ENCODE data around the gene CFAP45. TPM values are rescaled to one million over a fixed set of nuclear protein-coding genes. Genes with fewer than 3 reads are reported as not detected.

CFAP45 gene
- total and polyA plus RNA-seq, 4 experiments from 2014 or later, result 0.15 to 0.67 (median 0.52) TPM; not detected in 1

- DNase-seq, result no peak
Observed at GRCh38 chr1:159927211-159927848, 27.4 kb upstream of the CFAP45 start.

GRCh38 chr1:159925719-159926078, 25.7 kb upstream of the CFAP45 start:
- H3K9me3 ChIP-seq (ENCODE audit: control insufficient read depth in 1 of 2, low read length in 2 of 2), result no peaks in the 10 kb centered on the region
- Mint-ChIP-seq H3K27ac (peak overlapping the region; percentile 99 to 100 (median 99)), H3K4me3 (peak overlapping the region; percentile 94 to 99 (median 98)), H3K36me3 (peaks cover 7 to 38% of the 10 kb centered on the region in 2 donors), H3K27me3 (peaks cover 0 to 5% of the 10 kb centered on the region in 2 donors), H3K9me3 (peaks cover 0 to 9% (median 0%) of the 10 kb centered on the region in 8 donors), H3K4me1 (peaks cover 26 to 57% (median 38%) of the 10 kb centered on the region in 4 donors)
- H3K36me3 ChIP-seq (ENCODE audit: insufficient read depth, low read length), result peaks cover 3% of the 10 kb centered on the region
- DNase-seq, result peak in 1 of 5 donors; percentile 81
- POLR2A ChIA-PET (ENCODE audit: partially characterized antibody), result interaction anchor here (0.7 to 5.2 kb wide), 17 partner anchors 10 to 916 kb away, joined by 3 to 62 read pairs (median 14); partner anchors contain the start of genes DCAF8, DUSP23, IFI16 and IGSF8
- peak overlapping the region; percentile 98 for H3K27ac ChIP-seq (ENCODE audit: low read depth, low read length)
- peaks cover 35% of the 10 kb centered on the region for H3K4me1 ChIP-seq (ENCODE audit: insufficient read depth, low read length)
- peak overlapping the region; percentile 89 to 93 for H3K4me3 ChIP-seq (ENCODE audit: low read length in 2 of 2)
- CTCF ChIA-PET (ENCODE audit: partially characterized antibody), result interaction anchor here (0.6 to 6.9 kb wide), 7 partner anchors 10 to 127 kb away, joined by 3 to 87 read pairs (median 6); no protein-coding TSS in a partner anchor
- no peaks in the 10 kb centered on the region for H3K27me3 ChIP-seq (ENCODE audit: insufficient read depth, low read length)
- intact Hi-C loops (cut with micrococcal nuclease), result loop anchor here (1.0 to 10.0 kb wide), 4 partner anchors 11 to 339 kb away; partner anchors contain the start of genes DCAF8, IGSF8 and IGSF9

More at GRCh38 chr1:159927211-159927848, 27.4 kb upstream of the CFAP45 start:
- Mint-ChIP-seq H3K4me3 (peak overlapping the region in 2 of 8 donors; percentile 6 to 64), H3K27ac (peak overlapping the region in 3 of 7 donors; percentile 44 to 99 (median 99)), H3K36me3 (peaks cover 0 to 26% of the 10 kb centered on the region in 2 donors), H3K4me1 (peaks cover 13 to 41% (median 22%) of the 10 kb centered on the region in 4 donors), H3K9me3 (peaks cover 0 to 9% (median 0%) of the 10 kb centered on the region in 8 donors), H3K27me3 (peaks cover 0 to 5% of the 10 kb centered on the region in 2 donors)
- ChIA-PET POLR2A (ENCODE audit: partially characterized antibody) (interaction anchor here (1.4 to 5.2 kb wide), 2 partner anchors 8 to 129 kb away, joined by 3 to 26 read pairs; no protein-coding TSS in a partner anchor), CTCF (ENCODE audit: partially characterized antibody) (interaction anchor here (1.6 to 6.9 kb wide), 4 partner anchors 8 to 104 kb away, joined by 3 to 87 read pairs (median 23); no protein-coding TSS in a partner anchor)
- Histone ChIP-seq H3K4me3 (ENCODE audit: low read length in 2 of 2) (no peak overlapping the region), H3K4me1 (ENCODE audit: insufficient read depth, low read length) (peaks cover 19% of the 10 kb centered on the region), H3K27ac (ENCODE audit: low read depth, low read length) (no peak overlapping the region), H3K27me3 (ENCODE audit: insufficient read depth, low read length) (no peaks in the 10 kb centered on the region), H3K9me3 (ENCODE audit: control insufficient read depth in 1 of 2, low read length in 2 of 2) (no peaks in the 10 kb centered on the region), H3K36me3 (ENCODE audit: insufficient read depth, low read length) (no peaks in the 10 kb centered on the region)
- intact Hi-C loops (cut with micrococcal nuclease), result loop anchor here (5.0 to 10.0 kb wide), 2 partner anchors 170 to 337 kb away; partner anchors contain the start of genes DCAF8 and IGSF8

DNA sequence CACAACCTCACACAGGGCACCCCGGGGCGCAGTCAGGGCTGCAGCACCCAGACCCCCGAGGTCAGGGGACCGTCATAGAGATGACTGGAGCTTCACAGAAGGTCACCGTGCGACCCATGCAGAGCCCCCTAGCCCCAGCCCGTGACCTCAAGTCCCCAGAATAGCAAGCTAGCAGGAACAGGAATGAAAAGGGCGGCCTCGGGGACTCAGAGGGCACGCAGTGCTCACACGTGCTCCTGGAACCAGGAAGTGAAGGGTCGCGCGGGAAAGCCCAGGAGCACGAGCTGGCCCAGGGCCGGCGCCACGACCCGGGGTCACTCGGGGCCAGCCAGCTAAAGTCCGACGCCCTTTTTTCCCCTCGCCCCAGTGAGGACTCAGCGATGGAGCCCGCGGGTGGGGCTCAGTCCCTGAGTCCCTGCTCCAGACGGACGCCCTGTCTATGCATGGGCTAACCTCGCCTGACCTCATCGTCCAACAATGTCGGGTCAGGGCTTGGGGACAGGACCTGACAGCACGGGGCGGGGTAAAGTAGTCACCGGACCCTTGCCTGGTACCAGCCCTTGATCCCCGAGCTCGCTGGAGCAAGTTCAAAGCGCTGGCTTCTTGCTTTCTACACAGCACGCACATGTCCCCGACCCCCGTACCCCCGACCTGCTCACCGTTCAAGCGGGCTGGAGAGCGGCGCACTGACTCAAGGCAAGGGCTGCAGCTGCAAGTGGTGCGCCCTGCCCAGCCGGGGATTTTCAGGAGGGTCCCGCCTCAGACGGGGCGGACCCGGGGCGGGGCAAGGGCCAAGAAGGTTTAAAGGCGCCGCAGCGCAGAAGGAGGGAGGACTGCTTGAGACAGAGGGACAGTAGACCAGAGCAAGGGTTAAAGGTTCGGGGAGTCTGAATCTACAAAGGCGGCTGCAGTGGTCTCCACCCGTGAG, 25.1 kb upstream of the CFAP45 start, which contains the start of gene TAGLN2:
Gene TAGLN2 (minus strand): TSS at position 717 of the 928 bp plus-strand sequence. CDS start 4,998 bp downstream, outside the sequence.
- no peaks in the 10 kb centered on the region for H3K27me3 ChIP-seq (ENCODE audit: insufficient read depth, low read length)
- H3K27me3 Mint-ChIP-seq, result peaks cover 0 to 5% of the 10 kb centered on the region in 2 donors
- intact Hi-C loops (cut with micrococcal nuclease), result loop anchor here (1.0 to 10.0 kb wide), 5 partner anchors 11 to 340 kb away; partner anchors contain the start of genes DCAF8, IGSF8 and IGSF9
- ChIA-PET POLR2A (ENCODE audit: partially characterized antibody) (interaction anchor here (0.6 to 5.2 kb wide), 21 partner anchors 11 to 1615 kb away, joined by 3 to 62 read pairs (median 12); partner anchors contain the start of genes DCAF8, DUSP23, IFI16 and IGSF8), CTCF (ENCODE audit: partially characterized antibody) (interaction anchor here (0.6 to 6.9 kb wide), 10 partner anchors 9 to 176 kb away, joined by 3 to 87 read pairs (median 4); partner anchors contain the start of gene FCRL6)
- H3K27ac Mint-ChIP-seq, result peak within 1 kb of the TSS; percentile 99 to 100 (median 100)
- DNase-seq, result peak; percentile 87 to 91 (median 89)
- H3K4me3 ChIP-seq (ENCODE audit: low read length in 2 of 2), result peak within 1 kb of the TSS; percentile 89 to 93
- H3K27ac ChIP-seq (ENCODE audit: low read depth, low read length), result peak within 1 kb of the TSS; percentile 98
- H3K9me3 Mint-ChIP-seq, result peaks cover 0 to 9% (median 0%) of the 10 kb centered on the region in 8 donors
- peaks cover 42% of the 10 kb centered on the region for H3K4me1 ChIP-seq (ENCODE audit: insufficient read depth, low read length)
- H3K36me3 Mint-ChIP-seq, result peaks cover 14 to 44% of the 10 kb centered on the region in 2 donors
- peak within 1 kb of the TSS; percentile 94 to 99 (median 98) for H3K4me3 Mint-ChIP-seq
- H3K9me3 ChIP-seq (ENCODE audit: control insufficient read depth in 1 of 2, low read length in 2 of 2), result no peaks in the 10 kb centered on the region
- peaks cover 10% of the 10 kb centered on the region for H3K36me3 ChIP-seq (ENCODE audit: insufficient read depth, low read length)
- H3K4me1 Mint-ChIP-seq, result peaks cover 29 to 64% (median 41%) of the 10 kb centered on the region in 4 donors

DNA sequence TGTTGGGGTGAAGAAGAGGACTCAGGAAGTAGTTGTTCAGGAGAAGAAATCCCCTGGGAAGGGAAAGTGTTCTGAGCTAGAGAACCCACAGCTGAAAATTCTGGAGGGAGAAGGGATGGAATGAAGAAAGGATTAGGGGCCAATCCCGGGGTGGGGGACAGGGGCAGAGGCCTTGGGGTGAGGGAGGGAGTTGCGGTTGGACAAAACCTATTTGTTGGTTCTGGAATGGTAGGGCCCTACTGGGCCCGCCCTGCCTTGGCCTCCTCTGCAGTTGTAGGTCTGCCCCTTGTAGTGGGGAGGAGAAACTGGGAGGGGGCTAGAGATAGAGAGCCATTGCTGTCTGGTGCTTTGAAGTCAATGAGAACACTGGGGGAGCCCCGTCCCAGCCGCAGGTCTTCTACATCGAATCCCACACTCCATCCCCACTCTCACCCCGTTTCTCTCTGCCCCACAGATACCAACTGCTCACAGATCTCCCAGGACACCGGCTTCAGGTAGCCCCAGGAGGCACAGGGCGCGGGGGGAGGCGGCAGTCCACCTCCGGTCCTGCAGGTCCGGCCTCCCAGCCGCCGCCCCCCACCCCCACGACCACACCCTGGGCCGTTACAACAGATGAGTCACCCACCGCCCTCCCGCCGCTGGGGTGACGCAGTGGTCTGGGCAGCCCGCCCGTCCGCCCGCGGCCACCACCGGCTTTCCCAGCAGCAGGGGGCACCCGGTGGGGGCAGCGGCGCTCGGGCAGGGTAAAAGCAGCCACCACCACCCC, 24.2 kb upstream of the CFAP45 start:
- peaks cover 0 to 9% (median 0%) of the 10 kb centered on the region in 8 donors for H3K9me3 Mint-ChIP-seq
- POLR2A ChIA-PET (ENCODE audit: partially characterized antibody), result interaction anchor here (0.6 to 5.2 kb wide), 20 partner anchors 8 to 1616 kb away, joined by 3 to 62 read pairs (median 14); partner anchors contain the start of genes DCAF8, DUSP23, IGSF8 and IGSF9

GRCh38 chr1:159923203-159924024, 23.4 kb upstream of the CFAP45 start:
- Mint-ChIP-seq H3K9me3 (peaks cover 0 to 9% (median 0%) of the 10 kb centered on the region in 8 donors), H3K27ac (peak overlapping the region; percentile 99 to 100 (median 100)), H3K36me3 (peaks cover 30 to 60% of the 10 kb centered on the region in 2 donors), H3K4me1 (peaks cover 33 to 77% (median 50%) of the 10 kb centered on the region in 4 donors), H3K4me3 (peak overlapping the region; percentile 94 to 99 (median 98)), H3K27me3 (peaks cover 0 to 5% of the 10 kb centered on the region in 2 donors)
- Histone ChIP-seq H3K27ac (ENCODE audit: low read depth, low read length) (peak overlapping the region; percentile 98), H3K9me3 (ENCODE audit: control insufficient read depth in 1 of 2, low read length in 2 of 2) (no peaks in the 10 kb centered on the region), H3K27me3 (ENCODE audit: insufficient read depth, low read length) (no peaks in the 10 kb centered on the region), H3K4me3 (ENCODE audit: low read length in 2 of 2) (peak overlapping the region; percentile 77 to 93), H3K36me3 (ENCODE audit: insufficient read depth, low read length) (peaks cover 26% of the 10 kb centered on the region), H3K4me1 (ENCODE audit: insufficient read depth, low read length) (peaks cover 55% of the 10 kb centered on the region)
- POLR2A ChIA-PET (ENCODE audit: partially characterized antibody), result interaction anchor here (0.8 to 5.2 kb wide), 19 partner anchors 9 to 1804 kb away, joined by 3 to 62 read pairs (median 14); partner anchors contain the start of genes DCAF8, DUSP23, IGSF8 and IGSF9
- CTCF ChIA-PET (ENCODE audit: partially characterized antibody), result interaction anchor here (0.6 to 6.9 kb wide), 11 partner anchors 9 to 142 kb away, joined by 3 to 87 read pairs (median 4); partner anchors contain the start of genes DUSP23, FCRL6 and IGSF9
- peak; percentile 91 to 98 (median 96) for DNase-seq
- intact Hi-C loops (cut with micrococcal nuclease), result loop anchor here (1.0 to 10.0 kb wide), 5 partner anchors 32 to 341 kb away; partner anchors contain the start of genes DCAF8, DUSP23 and PIGM

More for the DNA sequence above, 24.2 kb upstream of the CFAP45 start:
- Histone ChIP-seq H3K36me3 (ENCODE audit: insufficient read depth, low read length) (peaks cover 18% of the 10 kb centered on the region), H3K4me1 (ENCODE audit: insufficient read depth, low read length) (peaks cover 49% of the 10 kb centered on the region), H3K27me3 (ENCODE audit: insufficient read depth, low read length) (no peaks in the 10 kb centered on the region), H3K27ac (ENCODE audit: low read depth, low read length) (peak overlapping the region; percentile 98), H3K9me3 (ENCODE audit: control insufficient read depth in 1 of 2, low read length in 2 of 2) (no peaks in the 10 kb centered on the region), H3K4me3 (ENCODE audit: low read length in 2 of 2) (peak overlapping the region; percentile 89 to 93)
- peaks cover 33 to 72% (median 49%) of the 10 kb centered on the region in 4 donors for H3K4me1 Mint-ChIP-seq
- peak overlapping the region; percentile 99 to 100 (median 100) for H3K27ac Mint-ChIP-seq
- peaks cover 0 to 5% of the 10 kb centered on the region in 2 donors for H3K27me3 Mint-ChIP-seq
- H3K36me3 Mint-ChIP-seq, result peaks cover 22 to 52% of the 10 kb centered on the region in 2 donors
- DNase-seq, result peak; percentile 74 to 93 (median 82)
- H3K4me3 Mint-ChIP-seq, result peak overlapping the region; percentile 94 to 99 (median 98)
- CTCF ChIA-PET (ENCODE audit: partially characterized antibody), result interaction anchor here (0.6 to 6.9 kb wide), 10 partner anchors 9 to 177 kb away, joined by 3 to 87 read pairs (median 6); partner anchors contain the start of gene FCRL6
- intact Hi-C loops (cut with micrococcal nuclease), result loop anchor here (5.0 to 10.0 kb wide), 2 partner anchors 72 to 341 kb away; partner anchors contain the start of gene DCAF8
